ENCODE measurements around the gene TOR3A.
"Not testable (repeated sequence)": the region's sequence is repeated elsewhere in the genome, so short reads cannot be mapped to it uniquely, and the experiment has no call there.

TOR3A gene

GRCh38 chr1:179081687-179082332 is at the start of gene TOR3A:
Gene TOR3A (plus strand): TSS chr1:179082070. CDS start chr1:179082129, 59 bp downstream.
- DNase-seq (ENCODE audit: insufficient read length, low spot score) (peak; percentile 94), FAIRE-seq (no peak)
- TF ChIP-seq, protein P1, sequence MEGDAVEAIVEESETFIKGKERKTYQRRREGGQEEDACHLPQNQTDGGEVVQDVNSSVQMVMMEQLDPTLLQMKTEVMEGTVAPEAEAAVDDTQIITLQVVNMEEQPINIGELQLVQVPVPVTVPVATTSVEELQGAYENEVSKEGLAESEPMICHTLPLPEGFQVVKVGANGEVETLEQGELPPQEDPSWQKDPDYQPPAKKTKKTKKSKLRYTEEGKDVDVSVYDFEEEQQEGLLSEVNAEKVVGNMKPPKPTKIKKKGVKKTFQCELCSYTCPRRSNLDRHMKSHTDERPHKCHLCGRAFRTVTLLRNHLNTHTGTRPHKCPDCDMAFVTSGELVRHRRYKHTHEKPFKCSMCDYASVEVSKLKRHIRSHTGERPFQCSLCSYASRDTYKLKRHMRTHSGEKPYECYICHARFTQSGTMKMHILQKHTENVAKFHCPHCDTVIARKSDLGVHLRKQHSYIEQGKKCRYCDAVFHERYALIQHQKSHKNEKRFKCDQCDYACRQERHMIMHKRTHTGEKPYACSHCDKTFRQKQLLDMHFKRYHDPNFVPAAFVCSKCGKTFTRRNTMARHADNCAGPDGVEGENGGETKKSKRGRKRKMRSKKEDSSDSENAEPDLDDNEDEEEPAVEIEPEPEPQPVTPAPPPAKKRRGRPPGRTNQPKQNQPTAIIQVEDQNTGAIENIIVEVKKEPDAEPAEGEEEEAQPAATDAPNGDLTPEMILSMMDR (IDR thresholded peaks at IDR 0.05; ENCODE audit: insufficient read depth, missing control alignments), result no peak

DNA sequence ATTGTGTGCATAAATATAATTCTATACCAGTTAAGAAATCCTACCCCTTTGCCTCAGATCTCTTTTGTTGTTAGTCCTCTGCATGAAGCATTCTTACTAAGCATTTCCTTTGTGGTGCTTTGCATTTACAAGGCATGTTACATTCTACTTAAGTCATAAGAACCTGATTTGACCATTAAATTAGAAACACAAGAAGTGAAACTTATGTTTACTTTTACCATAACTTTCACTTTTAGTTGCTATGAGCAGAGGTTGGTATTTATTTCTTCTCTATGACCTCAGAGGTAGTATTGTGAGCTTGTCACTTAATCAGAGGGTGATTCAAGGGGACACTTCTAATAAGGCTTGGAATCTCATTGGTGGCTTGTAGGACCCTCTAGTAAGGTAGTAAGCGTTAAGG is 47.1 kb upstream of the TOR3A start:
- DNase-seq (ENCODE audit: insufficient read length, low spot score), result no peak
- TF ChIP-seq, protein P1 (IDR thresholded peaks at IDR 0.05; ENCODE audit: insufficient read depth, missing control alignments), result no peak
- peak; percentile 44 for FAIRE-seq

GRCh38 chr1:179036844-179037465 is 44.9 kb upstream of the TOR3A start:
- DNase-seq (ENCODE audit: insufficient read length, low spot score) (no peak), FAIRE-seq (peak; percentile 48)
- TF ChIP-seq, protein P1 (IDR thresholded peaks at IDR 0.05; ENCODE audit: insufficient read depth, missing control alignments), result no peak

- TF ChIP-seq, protein P1 (IDR thresholded peaks at IDR 0.05; ENCODE audit: insufficient read depth, missing control alignments), result no peak
- FAIRE-seq (no peak), DNase-seq (ENCODE audit: insufficient read length, low spot score) (no peak)
These were observed 43.2 kb upstream of the TOR3A start for GRCh38 chr1:179038528-179039281.

- not testable (repeated sequence) for FAIRE-seq; DNase-seq (ENCODE audit: insufficient read length, low spot score)
These were observed 42.2 kb upstream of the TOR3A start for GRCh38 chr1:179039502-179040174.

GRCh38 chr1:179040175-179040551 is 41.7 kb upstream of the TOR3A start:
- DNase-seq (ENCODE audit: insufficient read length, low spot score); FAIRE-seq: not testable (repeated sequence)

GRCh38 chr1:179042087-179042486 is 39.8 kb upstream of the TOR3A start:
- TF ChIP-seq, protein P1 (IDR thresholded peaks at IDR 0.05; ENCODE audit: insufficient read depth, missing control alignments), result no peak
- DNase-seq (ENCODE audit: insufficient read length, low spot score) (no peak), FAIRE-seq (no peak)
